Peyer's patch (tissue), 4 donors: Measurements from ENCODE around the gene CD38.

ENCODE experiments used
- CTCF ChIP-seq, 6 experiments: fragments of 450-650 bp in 4 of 6; fragments of 200-600 bp in 2 of 6; sonication (generic) in 1 of 6; IDR thresholded peaks; one replicate each; pipeline ENCODE4 v1.5.1; 2017 to 2019; ENCODE audit warnings: antibody characterized with exemption in 6 of 6, mild to moderate bottlenecking in 3 of 6, moderate library complexity in 1 of 6
- POLR2A ChIP-seq, 2 donors: fragments of 450-650 bp; IDR thresholded peaks; one replicate each; pipeline ENCODE4 v1.5.1; 2017; ENCODE audit warnings: antibody characterized with exemption in 2 of 2, mild to moderate bottlenecking in 2 of 2, moderate library complexity in 2 of 2

- TF ChIP-seq CTCF (IDR thresholded peaks at IDR 0.05) (no peak), POLR2A (IDR thresholded peaks at IDR 0.05) (no peak)
These were observed 12.0 kb upstream of the CD38 start for GRCh38 chr4:15765910-15766697.
